ENCODE data around the gene OR4P4. TPM values are rescaled to one million over a fixed set of nuclear protein-coding genes. Genes with fewer than 3 reads are reported as not detected.

Gene OR4P4
- polyA plus RNA-seq (not detected in 2 replicates), polyA minus RNA-seq (not detected in 2 replicates)

DNA sequence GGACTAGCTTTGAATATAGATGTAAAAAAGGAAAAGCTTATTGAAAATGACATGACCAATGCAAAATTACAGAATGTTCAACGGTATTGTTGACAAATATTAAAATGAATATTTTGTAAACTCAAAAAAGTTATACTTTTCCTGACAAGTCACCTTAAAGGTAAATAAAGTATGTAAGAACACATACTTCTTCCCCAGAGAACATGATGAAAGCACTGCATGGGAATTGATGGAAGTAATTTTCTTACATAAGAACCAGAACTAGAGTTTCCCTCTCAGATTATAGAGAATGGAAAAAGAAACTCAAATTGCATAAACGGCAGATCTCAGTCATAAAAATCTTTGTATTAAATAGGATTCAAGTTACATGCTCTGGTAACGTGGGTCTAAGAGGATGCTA, at the start of gene OR4P4:
Gene OR4P4, plus strand, starts transcription at position 301 of the 400 bp plus-strand sequence.
- no peak within 1 kb of the TSS for H3K27ac ChIP-seq (ENCODE audit: low read length)
- no peak within 1 kb of the TSS for H3K4me3 ChIP-seq (ENCODE audit: low read length)
- H3K9me2 ChIP-seq (ENCODE audit: insufficient read depth, low read length), result no peaks in the 10 kb centered on the region
- no peaks in the 10 kb centered on the region for H3K79me2 ChIP-seq (replicated peaks; ENCODE audit: insufficient read depth, low read length)
- no peaks in the 10 kb centered on the region for H3K36me3 ChIP-seq (ENCODE audit: insufficient read depth, low read length)
- H3K27me3 ChIP-seq (ENCODE audit: insufficient read depth, low read depth, low read length), result no peaks in the 10 kb centered on the region
- no peak for TF ChIP-seq REST (IDR thresholded peaks at IDR 0.05; ENCODE audit: borderline replicate concordance)
- no peak for TF ChIP-seq EP300 (conservative IDR thresholded peaks at IDR 0.05; ENCODE audit: poor library complexity, severe bottlenecking)
- TF ChIP-seq POLR2AphosphoS5 (IDR thresholded peaks at IDR 0.05), result no peak
- TF ChIP-seq, protein P1, sequence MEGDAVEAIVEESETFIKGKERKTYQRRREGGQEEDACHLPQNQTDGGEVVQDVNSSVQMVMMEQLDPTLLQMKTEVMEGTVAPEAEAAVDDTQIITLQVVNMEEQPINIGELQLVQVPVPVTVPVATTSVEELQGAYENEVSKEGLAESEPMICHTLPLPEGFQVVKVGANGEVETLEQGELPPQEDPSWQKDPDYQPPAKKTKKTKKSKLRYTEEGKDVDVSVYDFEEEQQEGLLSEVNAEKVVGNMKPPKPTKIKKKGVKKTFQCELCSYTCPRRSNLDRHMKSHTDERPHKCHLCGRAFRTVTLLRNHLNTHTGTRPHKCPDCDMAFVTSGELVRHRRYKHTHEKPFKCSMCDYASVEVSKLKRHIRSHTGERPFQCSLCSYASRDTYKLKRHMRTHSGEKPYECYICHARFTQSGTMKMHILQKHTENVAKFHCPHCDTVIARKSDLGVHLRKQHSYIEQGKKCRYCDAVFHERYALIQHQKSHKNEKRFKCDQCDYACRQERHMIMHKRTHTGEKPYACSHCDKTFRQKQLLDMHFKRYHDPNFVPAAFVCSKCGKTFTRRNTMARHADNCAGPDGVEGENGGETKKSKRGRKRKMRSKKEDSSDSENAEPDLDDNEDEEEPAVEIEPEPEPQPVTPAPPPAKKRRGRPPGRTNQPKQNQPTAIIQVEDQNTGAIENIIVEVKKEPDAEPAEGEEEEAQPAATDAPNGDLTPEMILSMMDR (IDR thresholded peaks at IDR 0.05; ENCODE audit: poor library complexity, severe bottlenecking), result no peak
- TF ChIP-seq MXI1 (conservative IDR thresholded peaks at IDR 0.05; ENCODE audit: poor library complexity, severe bottlenecking), result no peak
- TF ChIP-seq EZH2 (IDR thresholded peaks at IDR 0.05; ENCODE audit: borderline replicate concordance, insufficient read depth, low read length, poor library complexity, severe bottlenecking), result no peak
- no peak for TF ChIP-seq SMC3 (conservative IDR thresholded peaks at IDR 0.05; ENCODE audit: poor library complexity)
- no peak for TF ChIP-seq RAD21 (conservative IDR thresholded peaks at IDR 0.05)
- no peak for TF ChIP-seq TAF1 (IDR thresholded peaks at IDR 0.05; ENCODE audit: low read depth)
- no peak within 1 kb of the TSS for H2AFZ ChIP-seq (ENCODE audit: low read depth, low read length)
- H3K9me3 ChIP-seq (ENCODE audit: low read length), result no peaks in the 10 kb centered on the region
- H3F3A ChIP-seq (ENCODE audit: insufficient read depth, low read length, poor library complexity, severe bottlenecking), result no peaks in the 10 kb centered on the region
- no peaks in the 10 kb centered on the region for H4K20me1 ChIP-seq (ENCODE audit: insufficient read depth)
- H3K9ac ChIP-seq (ENCODE audit: low read length), result no peak within 1 kb of the TSS
- H3K4me2 ChIP-seq (ENCODE audit: low read length), result no peak within 1 kb of the TSS

GRCh38 chr11:55607545-55607944, 27.4 kb upstream of the OR4P4 start, which contains the start of gene OR4C11:
TSS of gene OR4C11 (minus strand) at chr11:55607645. CDS start at chr11:55604373, 3,272 bp downstream.
- Histone ChIP-seq H3K4me3 (ENCODE audit: low read length) (no peak within 1 kb of the TSS), H3K27me3 (ENCODE audit: insufficient read depth, low read depth, low read length) (no peaks in the 10 kb centered on the region), H3F3A (ENCODE audit: insufficient read depth, low read length, poor library complexity, severe bottlenecking) (no peaks in the 10 kb centered on the region), H3K79me2 (replicated peaks; ENCODE audit: insufficient read depth, low read length) (no peaks in the 10 kb centered on the region), H3K36me3 (ENCODE audit: insufficient read depth, low read length) (no peaks in the 10 kb centered on the region), H3K9me2 (ENCODE audit: insufficient read depth, low read length) (no peaks in the 10 kb centered on the region), H2AFZ (ENCODE audit: low read depth, low read length) (no peak within 1 kb of the TSS), H4K20me1 (ENCODE audit: insufficient read depth) (no peaks in the 10 kb centered on the region), H3K9me3 (ENCODE audit: low read length) (no peaks in the 10 kb centered on the region), H3K9ac (ENCODE audit: low read length) (no peak within 1 kb of the TSS), H3K27ac (ENCODE audit: low read length) (no peak within 1 kb of the TSS), H3K4me2 (ENCODE audit: low read length) (no peak within 1 kb of the TSS)
- no peak for TF ChIP-seq RAD21 (conservative IDR thresholded peaks at IDR 0.05)
- no peak for TF ChIP-seq TAF1 (IDR thresholded peaks at IDR 0.05; ENCODE audit: low read depth)
- no peak for TF ChIP-seq MXI1 (conservative IDR thresholded peaks at IDR 0.05; ENCODE audit: poor library complexity, severe bottlenecking)
- no peak for TF ChIP-seq EP300 (conservative IDR thresholded peaks at IDR 0.05; ENCODE audit: poor library complexity, severe bottlenecking)
- no peak for TF ChIP-seq REST (IDR thresholded peaks at IDR 0.05; ENCODE audit: borderline replicate concordance)
- TF ChIP-seq, protein P1 (IDR thresholded peaks at IDR 0.05; ENCODE audit: poor library complexity, severe bottlenecking), result no peak
- TF ChIP-seq EZH2 (IDR thresholded peaks at IDR 0.05; ENCODE audit: borderline replicate concordance, insufficient read depth, low read length, poor library complexity, severe bottlenecking), result no peak
- TF ChIP-seq SMC3 (conservative IDR thresholded peaks at IDR 0.05; ENCODE audit: poor library complexity), result no peak
- no peak for TF ChIP-seq POLR2AphosphoS5 (IDR thresholded peaks at IDR 0.05)

Data from neural cell (in vitro differentiated cells).